Measurements from ENCODE around the gene SLC22A23. TPM values are rescaled to one million over a fixed set of nuclear protein-coding genes. Genes with fewer than 3 reads are reported as not detected.

Gene SLC22A23
- total and polyA plus RNA-seq, 2 of the 4 experiments (the other 2 are of a cell fraction): 0.72 to 1.6 TPM

- Histone ChIP-seq H4K5ac (ENCODE audit: low read depth, low read length) (no peak overlapping the region), H2AFZ (replicated peaks; ENCODE audit: low read length, poor library complexity) (no peak overlapping the region), H2AK5ac (ENCODE audit: low read depth, low read length) (no peak overlapping the region), H3K18ac (ENCODE audit: low read depth, low read length) (no peak overlapping the region), H3K4me2 (ENCODE audit: low read depth, low read length) (no peak overlapping the region), H3K4me1 (ENCODE audit: control insufficient read depth, insufficient read depth, low read length) (peaks cover 10% of the 10 kb centered on the region), H2BK120ac (ENCODE audit: low read depth, low read length) (no peak overlapping the region), H3K4me3 (ENCODE audit: insufficient read depth, low read depth, low read length) (no peak overlapping the region), H3K14ac (replicated peaks; ENCODE audit: low read depth, low read length) (no peak overlapping the region), H2AK9ac (replicated peaks; ENCODE audit: low read depth, low read length, poor library complexity) (no peak overlapping the region), H3K27ac (ENCODE audit: insufficient read depth, low read length) (no peak overlapping the region), H3K56ac (ENCODE audit: extremely low read depth, insufficient read depth, low read length) (no peak overlapping the region), H3K4ac (ENCODE audit: low read depth, low read length) (no peak overlapping the region), H3K9me1 (ENCODE audit: insufficient read depth, low read length) (peaks cover 3% of the 10 kb centered on the region; the same call in 1 of the 2 replicates), H4K20me1 (ENCODE audit: insufficient read depth, low read length) (no peaks in the 10 kb centered on the region), H3K36me3 (ENCODE audit: control insufficient read depth, insufficient read depth, low read length) (no peaks in the 10 kb centered on the region), H2BK20ac (ENCODE audit: low read depth, low read length) (no peak overlapping the region), H3K79me1 (ENCODE audit: low read depth in 1 of 2, low read length in 2 of 2) (no peaks in the 10 kb centered on the region), H3K9ac (ENCODE audit: low read depth, low read length) (no peak overlapping the region), H3K9me3 (ENCODE audit: control insufficient read depth, insufficient read depth, low read length) (no peaks in the 10 kb centered on the region; the same call in 1 of the 2 replicates), H4K91ac (ENCODE audit: insufficient read depth, low read depth, low read length) (no peak overlapping the region), H4K8ac (ENCODE audit: low read depth in 2 of 2, low read length in 2 of 2) (no peak overlapping the region), H2BK15ac (ENCODE audit: low read depth, low read length) (no peak overlapping the region), H3K27me3 (ENCODE audit: control insufficient read depth, insufficient read depth, low read length) (peaks cover 10% of the 10 kb centered on the region), H3K23ac (ENCODE audit: low read depth, low read length) (no peak overlapping the region), H2BK5ac (ENCODE audit: low read depth, low read length, poor library complexity, severe bottlenecking) (no peak overlapping the region)
- TF ChIP-seq POLR2A (IDR thresholded peaks at IDR 0.05; ENCODE audit: low read depth, low read length) (no peak), ELK1 (IDR thresholded peaks at IDR 0.05; ENCODE audit: borderline replicate concordance, low read depth, low read length) (no peak), CHD1 (IDR thresholded peaks at IDR 0.05; ENCODE audit: low read depth, low read length) (no peak), MAFK (IDR thresholded peaks at IDR 0.05; ENCODE audit: low read depth, low read length) (no peak), MAZ (IDR thresholded peaks at IDR 0.05; ENCODE audit: borderline replicate concordance, low read depth, low read length) (no peak), MXI1 (IDR thresholded peaks at IDR 0.05; ENCODE audit: borderline replicate concordance, low read depth, low read length) (no peak), CTCF (conservative IDR thresholded peaks at IDR 0.05; ENCODE audit: low read depth, low read length) (no peak), BHLHE40 (IDR thresholded peaks at IDR 0.05; ENCODE audit: low read depth, low read length) (no peak), SMC3 (IDR thresholded peaks at IDR 0.05; ENCODE audit: low read depth, low read length) (no peak), CEBPB (IDR thresholded peaks at IDR 0.05; ENCODE audit: low read depth, low read length) (no peak), RFX5 (IDR thresholded peaks at IDR 0.05; ENCODE audit: low read depth, low read length) (no peak), RCOR1 (IDR thresholded peaks at IDR 0.05; ENCODE audit: insufficient replicate concordance, low read length) (no peak), RAD21 (IDR thresholded peaks at IDR 0.05; ENCODE audit: low read length) (no peak), USF2 (IDR thresholded peaks at IDR 0.05; ENCODE audit: low read depth, low read length) (no peak), NFE2L2 (IDR thresholded peaks at IDR 0.05; ENCODE audit: low read depth, low read length) (no peak), FOS (IDR thresholded peaks at IDR 0.05; ENCODE audit: low read depth, low read length) (no peak)
- BruUV-seq (replicated peaks): no TSS peak
- ChIA-PET CTCF (no interaction called here), POLR2A (ENCODE audit: unreplicated experiment) (no interaction called here)
- no peak for DNase-seq
- intact Hi-C loops (cut with micrococcal nuclease) (no loop called here), in situ Hi-C loops (cut with MboI; ENCODE audit: low sequenced_read_pairs) (no loop called here), dilution Hi-C loops (cut with HindIII; ENCODE audit: low sequenced_read_pairs, unreplicated experiment) (no loop called here)
- ATAC-seq (ENCODE audit: low read depth): no peak
- WGBS, 2 experiments (ENCODE audit: extremely low coverage in 2 of 2, insufficient read length in 1 of 2): no CpG with 5 or more reads among the region's 5 CpGs
Measured at GRCh38 chr6:3440911-3441310, 15.9 kb downstream of the SLC22A23 start.
